Measurements from ENCODE around the gene TMEM87B.
"Not testable (repeated sequence)": the region's sequence is repeated elsewhere in the genome, so short reads cannot be mapped to it uniquely, and the experiment has no call there.

The TMEM87B gene

DNA sequence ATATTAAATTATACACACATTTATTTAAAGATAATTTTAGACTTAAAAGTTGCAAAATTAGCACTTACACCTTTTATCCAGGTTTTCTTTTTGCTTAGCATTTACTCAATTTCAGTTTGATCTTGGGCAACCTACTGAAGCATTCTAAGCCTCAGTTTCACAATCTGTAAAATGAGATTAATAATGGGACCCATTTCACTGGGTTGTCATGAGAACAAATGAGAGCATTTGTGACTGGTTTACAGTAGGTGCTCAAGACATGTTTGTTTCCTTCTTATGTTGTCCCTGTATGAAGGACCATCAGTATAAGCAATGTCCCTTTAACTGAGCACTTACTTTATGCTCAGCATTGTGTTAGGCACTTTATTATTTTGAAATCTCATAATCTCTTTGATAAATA lies 78.3 kb downstream of the TMEM87B start:
- TF ChIP-seq, protein P1, sequence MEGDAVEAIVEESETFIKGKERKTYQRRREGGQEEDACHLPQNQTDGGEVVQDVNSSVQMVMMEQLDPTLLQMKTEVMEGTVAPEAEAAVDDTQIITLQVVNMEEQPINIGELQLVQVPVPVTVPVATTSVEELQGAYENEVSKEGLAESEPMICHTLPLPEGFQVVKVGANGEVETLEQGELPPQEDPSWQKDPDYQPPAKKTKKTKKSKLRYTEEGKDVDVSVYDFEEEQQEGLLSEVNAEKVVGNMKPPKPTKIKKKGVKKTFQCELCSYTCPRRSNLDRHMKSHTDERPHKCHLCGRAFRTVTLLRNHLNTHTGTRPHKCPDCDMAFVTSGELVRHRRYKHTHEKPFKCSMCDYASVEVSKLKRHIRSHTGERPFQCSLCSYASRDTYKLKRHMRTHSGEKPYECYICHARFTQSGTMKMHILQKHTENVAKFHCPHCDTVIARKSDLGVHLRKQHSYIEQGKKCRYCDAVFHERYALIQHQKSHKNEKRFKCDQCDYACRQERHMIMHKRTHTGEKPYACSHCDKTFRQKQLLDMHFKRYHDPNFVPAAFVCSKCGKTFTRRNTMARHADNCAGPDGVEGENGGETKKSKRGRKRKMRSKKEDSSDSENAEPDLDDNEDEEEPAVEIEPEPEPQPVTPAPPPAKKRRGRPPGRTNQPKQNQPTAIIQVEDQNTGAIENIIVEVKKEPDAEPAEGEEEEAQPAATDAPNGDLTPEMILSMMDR (IDR thresholded peaks at IDR 0.05; ENCODE audit: low read depth, low read length), result no peak
- H3K4me3 ChIP-seq (ENCODE audit: low read depth, low read length), result no peak overlapping the region

DNA sequence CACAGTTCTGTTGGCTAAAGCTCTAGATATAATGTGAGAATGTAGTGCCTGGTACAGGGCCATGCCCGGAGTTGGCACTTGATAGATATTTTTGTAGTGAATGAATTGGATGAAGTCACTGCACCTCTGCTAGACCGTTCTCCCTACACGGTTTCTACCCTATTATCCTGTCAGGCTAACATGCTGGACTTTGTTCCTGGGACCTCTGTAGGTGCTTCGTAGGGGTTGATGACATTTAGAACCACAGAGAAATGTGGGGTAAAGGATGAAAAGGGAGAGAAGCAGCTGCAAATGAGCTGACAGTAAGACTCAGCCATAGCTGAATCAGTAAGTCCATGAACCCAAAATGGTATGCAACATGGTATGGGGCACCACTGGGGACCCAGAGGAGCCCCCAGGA lies 79.1 kb downstream of the TMEM87B start:
- H3K4me3 ChIP-seq (ENCODE audit: low read depth, low read length), result no peak overlapping the region
- TF ChIP-seq, protein P1 (IDR thresholded peaks at IDR 0.05; ENCODE audit: low read depth, low read length), result no peak

DNA sequence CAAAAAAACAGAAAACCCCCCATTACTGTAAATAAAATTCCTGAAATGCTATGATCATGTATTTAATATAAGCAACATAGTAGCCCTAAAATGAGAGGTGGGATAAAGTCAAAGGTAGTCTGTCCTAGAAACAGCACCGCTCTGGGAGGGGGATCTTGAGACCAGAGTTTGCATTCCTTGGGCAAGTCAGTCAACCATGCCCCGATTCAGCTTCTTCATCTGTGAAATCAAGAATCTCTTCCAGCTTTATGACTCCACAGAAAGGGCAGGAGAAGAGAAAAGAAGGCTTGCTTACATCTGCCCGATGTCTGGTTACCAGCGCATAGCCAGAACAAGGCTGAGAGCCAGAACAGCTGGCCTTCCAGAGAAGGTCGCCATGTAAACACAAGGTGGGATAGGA lies 81.0 kb downstream of the TMEM87B start:
- TF ChIP-seq, protein P1 (IDR thresholded peaks at IDR 0.05; ENCODE audit: low read depth, low read length), result no peak
- H3K4me3 ChIP-seq (ENCODE audit: low read depth, low read length), result no peak overlapping the region

DNA sequence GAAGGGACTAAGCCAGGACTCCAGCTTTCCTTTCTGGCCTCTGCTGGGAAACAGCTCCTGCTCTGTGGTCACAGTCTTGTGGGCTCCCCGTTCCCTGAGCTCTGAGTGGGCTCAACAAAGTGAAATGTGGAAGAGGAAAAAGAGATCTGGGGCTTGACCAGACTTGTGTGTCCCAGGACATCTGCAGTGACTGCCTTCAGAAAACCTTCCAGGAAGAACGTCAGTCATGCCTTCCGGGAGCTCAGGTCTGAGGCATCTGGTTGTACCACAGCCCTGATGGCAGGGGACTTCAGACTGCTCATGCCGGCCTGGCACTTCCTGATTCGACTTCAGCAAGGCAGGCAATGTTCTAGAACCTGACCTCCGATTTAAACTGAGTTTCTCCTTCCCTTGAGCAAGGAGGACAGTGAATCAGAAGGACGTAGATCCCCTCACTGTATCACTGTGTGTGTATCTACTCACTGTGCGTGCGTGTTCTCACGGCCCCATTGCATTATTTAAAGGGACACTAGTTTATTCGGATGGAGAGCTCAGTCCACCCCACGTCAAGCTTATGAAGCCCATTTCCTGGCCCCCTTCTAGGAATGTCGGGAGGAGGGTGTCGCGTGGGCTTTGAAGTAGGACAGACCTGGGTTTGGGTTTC lies 82.6 kb downstream of the TMEM87B start:
- TF ChIP-seq, protein P1 (IDR thresholded peaks at IDR 0.05; ENCODE audit: low read depth, low read length), result no peak
- peak overlapping the region; percentile 65 for H3K4me3 ChIP-seq (ENCODE audit: low read depth, low read length)

DNA sequence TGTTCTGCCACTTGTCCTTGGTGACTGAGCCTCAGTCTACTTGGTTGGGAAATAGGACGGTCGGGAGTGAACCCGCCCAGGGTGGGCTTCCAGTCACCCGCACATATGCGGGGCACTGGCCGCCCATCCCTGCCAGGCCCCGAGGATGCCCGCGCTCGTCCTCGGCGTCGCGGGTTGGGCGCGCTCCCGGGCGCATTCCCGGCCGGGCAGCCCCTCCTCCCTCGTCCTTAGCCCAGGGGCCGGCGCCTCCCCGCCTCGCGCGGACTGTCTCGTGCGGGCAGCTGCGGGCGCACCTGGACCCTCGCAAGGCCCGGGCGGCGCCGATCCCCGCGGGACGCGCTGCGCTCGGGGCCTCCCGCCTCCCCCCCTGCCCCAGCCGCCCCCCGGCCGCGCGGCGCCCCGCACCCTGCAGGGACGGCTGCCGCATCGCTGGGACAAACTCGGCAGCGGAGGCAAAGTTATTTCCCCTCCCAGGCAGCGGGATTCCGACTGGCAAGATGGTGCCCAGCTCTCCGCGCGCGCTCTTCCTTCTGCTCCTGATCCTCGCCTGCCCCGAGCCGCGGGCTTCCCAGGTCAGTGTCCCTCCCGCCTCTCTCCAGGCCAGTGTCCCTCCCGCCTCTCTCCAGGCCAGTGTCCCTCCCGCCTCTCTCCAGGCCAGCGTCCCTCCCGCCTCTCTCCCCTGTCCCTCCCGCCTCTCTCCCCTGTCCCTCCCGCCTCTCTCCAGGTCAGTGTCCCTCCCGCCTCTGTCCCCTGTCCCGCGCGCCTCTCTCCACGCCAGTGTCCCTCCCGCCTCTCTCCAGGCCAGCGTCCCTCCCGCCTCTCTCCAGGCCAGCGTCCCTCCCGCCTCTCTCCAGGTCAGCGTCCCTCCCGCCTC lies 83.3 kb downstream of the TMEM87B start, which contains the start of gene FBLN7:
Gene FBLN7, plus strand, starts transcription at position 227 of the 874 bp plus-strand sequence. Its CDS starts 271 bp downstream, at position 498.
- peak within 1 kb of the TSS; percentile 65 for H3K4me3 ChIP-seq (ENCODE audit: low read depth, low read length)
- TF ChIP-seq, protein P1 (IDR thresholded peaks at IDR 0.05; ENCODE audit: low read depth, low read length), result no peak

DNA sequence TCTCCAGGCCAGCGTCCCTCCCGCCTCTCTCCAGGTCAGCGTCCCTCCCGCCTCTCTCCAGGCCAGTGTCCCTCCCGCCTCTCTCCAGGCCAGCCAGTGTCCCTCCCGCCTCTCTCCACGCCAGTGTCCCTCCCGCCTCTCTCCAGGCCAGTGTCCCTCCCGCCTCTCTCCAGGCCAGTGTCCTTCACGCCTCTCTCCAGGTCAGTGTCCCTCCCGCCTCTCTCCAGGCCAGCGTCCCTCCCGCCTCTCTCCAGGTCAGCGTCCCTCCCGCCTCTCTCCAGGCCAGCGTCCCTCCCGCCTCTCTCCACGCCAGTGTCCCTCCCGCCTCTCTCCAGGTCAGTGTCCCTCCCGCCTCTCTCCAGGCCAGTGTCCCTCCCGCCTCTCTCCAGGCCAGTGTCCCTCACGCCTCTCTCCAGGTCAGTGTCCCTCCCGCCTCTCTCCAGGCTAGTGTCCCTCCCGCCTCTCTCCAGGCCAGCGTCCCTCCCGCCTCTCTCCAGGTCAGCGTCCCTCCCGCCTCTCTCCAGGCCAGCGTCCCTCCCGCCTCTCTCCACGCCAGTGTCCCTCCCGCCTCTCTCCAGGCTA lies 84.1 kb downstream of the TMEM87B start:
- H3K4me3 ChIP-seq (ENCODE audit: low read depth, low read length), result peak overlapping the region; percentile 65

DNA sequence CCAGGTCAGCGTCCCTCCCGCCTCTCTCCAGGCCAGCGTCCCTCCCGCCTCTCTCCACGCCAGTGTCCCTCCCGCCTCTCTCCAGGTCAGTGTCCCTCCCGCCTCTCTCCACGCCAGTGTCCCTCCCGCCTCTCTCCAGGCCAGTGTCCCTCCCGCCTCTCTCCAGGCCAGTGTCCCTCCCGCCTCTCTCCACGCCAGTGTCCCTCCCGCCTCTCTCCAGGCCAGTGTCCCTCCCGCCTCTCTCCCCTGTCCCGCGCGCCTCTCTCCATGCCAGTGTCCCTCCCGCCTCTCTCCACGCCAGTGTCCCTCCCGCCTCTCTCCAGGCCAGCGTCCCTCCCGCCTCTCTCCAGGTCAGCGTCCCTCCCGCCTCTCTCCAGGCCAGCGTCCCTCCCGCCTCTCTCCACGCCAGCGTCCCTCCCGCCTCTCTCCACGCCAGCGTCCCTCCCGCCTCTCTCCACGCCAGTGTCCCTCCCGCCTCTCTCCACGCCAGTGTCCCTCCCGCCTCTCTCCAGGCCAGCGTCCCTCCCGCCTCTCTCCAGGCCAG lies 84.7 kb downstream of the TMEM87B start:
- not testable (repeated sequence) for H3K4me3 ChIP-seq (ENCODE audit: low read depth, low read length)
